K562 (cell line): Measurements from ENCODE around the gene SMC6. TPM values are rescaled to one million over a fixed set of nuclear protein-coding genes. Genes with fewer than 3 reads are reported as not detected.
A peak's percentile ranks its signal among the peaks of the same experiment; 100 is the strongest.

Source experiments
- ATAC-seq: fragments of 200-7000 bp; cut with Tn5 transposase; 3 replicates; pipeline ENCODE4 v1.9.1; 2020; ENCODE audit warnings: moderate library complexity
- BruUV-seq: library from RNA; stranded (reverse); fragments of 400-500 nt; replicated peaks from 2 replicates; lab custom pipeline; 2021; lab: Mats Ljungman, UMichigan
- CTCF ChIA-PET: fragments of 300-600 bp; formaldehyde crosslinking; extraction: SDS; loops from one replicate; lab custom pipeline; 2021; ENCODE audit warnings: low intra/inter-chr PET ratio; lab: Yijun Ruan, JAX
- POLR2A ChIA-PET: fragments of 300-600, 350-650 bp; sonication (Branson Sonifier 250); formaldehyde crosslinking; extraction: SDS; loops from one replicate; lab custom pipeline; 2021; ENCODE audit warnings: antibody characterized with exemption, inconsistent platforms; lab: Yijun Ruan, JAX
- DNase-seq, 4 experiments: peaks; one replicate each; pipeline versions ENCODE4 v3.0.0 to v3.0.0-alpha.2; 2011 to 2018; ENCODE audit warnings: low spot score in 3 of 4, mixed read lengths in 3 of 4; ENCODE audit errors: extremely low read depth in 1 of 4
- FAIRE-seq: peaks from 2 replicates; lab custom pipeline; 2011; peaks lifted over from hg19 to GRCh38; lab: Jason Lieb, UNC
- H2AFZ ChIP-seq: 2 replicates; pipeline ENCODE4 v1.6.0; 2011; ENCODE audit warnings: low read depth, low read length, control low read depth, inconsistent platforms
- H3K27ac ChIP-seq: fragments of 200-600 bp; 3 replicates; pipeline ENCODE4 v1.8.0; 2011; ENCODE audit warnings: low read depth, mild to moderate bottlenecking, control low read depth, inconsistent platforms, low read length, moderate library complexity, mixed read lengths; ENCODE audit errors: extremely low read depth
- H3K27me3 ChIP-seq, 2 experiments: fragments of 300-600 bp in 1 of 2; 2 replicates in 1 of 2; 3 replicates in 1 of 2; pipeline versions ENCODE4 v1.6.0 to v1.8.0; 2011; ENCODE audit warnings: inconsistent platforms in 2 of 2, low read length in 2 of 2, mild to moderate bottlenecking in 1 of 2, mixed read lengths in 1 of 2, moderate library complexity in 1 of 2; ENCODE audit not compliant: control insufficient read depth in 2 of 2, insufficient read depth in 2 of 2
- H3K36me3 ChIP-seq: fragments of 300-600 bp; 3 replicates; pipeline ENCODE4 v1.8.0; 2011; ENCODE audit warnings: mild to moderate bottlenecking, low read length, inconsistent platforms; ENCODE audit not compliant: control insufficient read depth, insufficient read depth
- H3K4me1 ChIP-seq, 2 experiments: fragments of 200-600 bp in 1 of 2; replicated peaks in 1 of 2; 2 replicates in 1 of 2; 3 replicates in 1 of 2; pipeline versions ENCODE4 v1.5.1 to v1.8.0; 2011; ENCODE audit warnings: inconsistent platforms in 2 of 2, low read length in 2 of 2, mild to moderate bottlenecking in 1 of 2, mixed read lengths in 1 of 2, moderate library complexity in 1 of 2; ENCODE audit not compliant: control insufficient read depth in 2 of 2, insufficient read depth in 2 of 2
- H3K4me2 ChIP-seq: 2 replicates; pipeline ENCODE4 v1.6.1; 2011; ENCODE audit warnings: low read length, control low read depth, inconsistent platforms, mixed read lengths; ENCODE audit not compliant: insufficient read depth
- H3K4me3 ChIP-seq: fragments of 200-600 bp; sonication (generic), shearing (Covaris generic); 2 replicates; pipeline ENCODE4 v1.5.1; 2016; ENCODE audit warnings: control low read depth, inconsistent platforms
- H3K79me2 ChIP-seq: fragments of 200-600 bp; 3 replicates; pipeline ENCODE4 v1.8.0; 2011; ENCODE audit warnings: low read length, inconsistent platforms; ENCODE audit not compliant: control insufficient read depth, insufficient read depth
- H3K9ac ChIP-seq, 2 experiments: 2 replicates each; pipeline versions ENCODE4 v1.6.0 to v1.6.1; 2011; ENCODE audit warnings: low read depth in 2 of 2, low read length in 2 of 2, control low read depth in 1 of 2, inconsistent platforms in 1 of 2, mild to moderate bottlenecking in 1 of 2, mixed read lengths in 1 of 2; ENCODE audit not compliant: insufficient read depth in 1 of 2
- H3K9me1 ChIP-seq: one replicate; pipeline ENCODE4 v1.6.0; 2011; ENCODE audit warnings: inconsistent platforms, mild to moderate bottlenecking, low read length, moderate library complexity; ENCODE audit not compliant: control insufficient read depth, insufficient read depth
- H3K9me3 ChIP-seq: replicated peaks from 2 replicates; pipeline ENCODE4 v1.5.1; 2011; ENCODE audit warnings: low read depth, low read length, inconsistent platforms; ENCODE audit not compliant: control insufficient read depth, insufficient read depth
- H4K20me1 ChIP-seq: replicated peaks from 2 replicates; pipeline ENCODE4 v1.6.1; 2011; ENCODE audit warnings: low read length, inconsistent platforms, mixed read lengths; ENCODE audit not compliant: control insufficient read depth, insufficient read depth
- DMBX1 ChIP-seq: fragments of 250-450 bp; sonication (Bioruptor Pico); IDR thresholded peaks from 2 replicates; pipeline ENCODE4 v1.8.0; 2022; ENCODE audit warnings: inconsistent platforms, mild to moderate bottlenecking, moderate library complexity, borderline replicate concordance
- ESRRA ChIP-seq: fragments of 450-650 bp; IDR thresholded peaks from 2 replicates; pipeline ENCODE4 v1.6.1; 2014; ENCODE audit warnings: low read depth, mild to moderate bottlenecking, moderate library complexity, borderline replicate concordance
- ZNF75A ChIP-seq: fragments of 450-650 bp; formaldehyde crosslinking; IDR thresholded peaks from 2 replicates; pipeline ENCODE4 v1.4.0; 2020; ENCODE audit warnings: mild to moderate bottlenecking
- WGBS: fragments of 100-300 bp; shearing (Covaris generic); methylation state at CpG from one replicate; pipeline ENCODE4 v1.1.6; 2016; ENCODE audit warnings: low coverage, mixed read lengths; ENCODE audit not compliant: insufficient coverage; ENCODE audit errors: missing lambda C conversion rate; 5-methylcytosine and 5-hydroxymethylcytosine counted together
- in situ Hi-C: fragments of 300-500 bp; cut with MboI; formaldehyde crosslinking; loops from 4 replicates; pipeline ENCODE4 v1.15.0; 2018; ENCODE audit warnings: inconsistent platforms, mixed read lengths
- intact Hi-C: fragments of 100-400 bp; cut with micrococcal nuclease; formaldehyde crosslinking; loops from 2 replicates; pipeline ENCODE4 v1.14.2; 2022
- polyA plus RNA-seq, 8 experiments: library from polyadenylated mRNA; depleted of rRNA in 4 of 8; stranded (reverse) in 5 of 8; unstranded in 3 of 8; fragments of >200 nt; fragmentation: Nextera tagmentation in 2 of 8; fragmentation: Illumina TruSeq in 1 of 8; extraction: Ambion mirVana in 2 of 8; extraction: Trizol in 1 of 8; gene quantifications; 2 replicates each; pipeline versions ENCODE4 v1.2.1 to v1.2.3, GENCODE V29; 2011 to 2014; ENCODE audit warnings: inconsistent platforms in 1 of 8, missing spikeins in 1 of 8
- total RNA-seq, 7 experiments: library from RNA; depleted of rRNA in 6 of 7; stranded (reverse); fragments of >200 nt in 6 of 7; fragmentation: Illumina TruSeq in 2 of 7; extraction: Trizol in 2 of 7; gene quantifications; 2 replicates each; pipeline versions ENCODE4 v1.2.1 to v1.2.3, GENCODE V29; 2011 to 2021; ENCODE audit warnings: low replicate concordance in 1 of 7
- TF ChIP-seq, protein P1 (sequence below): sonication (generic); IDR thresholded peaks from 2 replicates; pipeline ENCODE4 v1.6.1; 2016

The SMC6 gene
- total and polyA plus RNA-seq, 9 of the 15 experiments (the other 6 are each of a cell fraction or from before 2014, with no cell fraction given), result 14.2 to 75.9 (median 47.7) TPM

GRCh38 chr2:17682098-17682857 lies 71.3 kb downstream of the SMC6 start:
- in situ Hi-C loops, result no loop called here
- Histone ChIP-seq H3K9me1 (no peaks in the 10 kb centered on the region), H3K27me3 (no peaks in the 10 kb centered on the region), H4K20me1 (no peaks in the 10 kb centered on the region), H3K27ac (no peak overlapping the region), H2AFZ (no peak overlapping the region), H3K36me3 (peaks cover 93% of the 10 kb centered on the region), H3K4me2 (no peak overlapping the region), H3K4me1 (no peaks in the 10 kb centered on the region), H3K4me3 (no peak overlapping the region), H3K9ac (no peak overlapping the region), H3K79me2 (no peaks in the 10 kb centered on the region), H3K9me3 (no peaks in the 10 kb centered on the region)
- TF ChIP-seq, protein P1, sequence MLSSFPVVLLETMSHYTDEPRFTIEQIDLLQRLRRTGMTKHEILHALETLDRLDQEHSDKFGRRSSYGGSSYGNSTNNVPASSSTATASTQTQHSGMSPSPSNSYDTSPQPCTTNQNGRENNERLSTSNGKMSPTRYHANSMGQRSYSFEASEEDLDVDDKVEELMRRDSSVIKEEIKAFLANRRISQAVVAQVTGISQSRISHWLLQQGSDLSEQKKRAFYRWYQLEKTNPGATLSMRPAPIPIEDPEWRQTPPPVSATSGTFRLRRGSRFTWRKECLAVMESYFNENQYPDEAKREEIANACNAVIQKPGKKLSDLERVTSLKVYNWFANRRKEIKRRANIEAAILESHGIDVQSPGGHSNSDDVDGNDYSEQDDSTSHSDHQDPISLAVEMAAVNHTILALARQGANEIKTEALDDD, result peak; percentile 71
- TF ChIP-seq ESRRA (peak; percentile 69), ZNF75A (CRISPR knock-in tag) (peak; percentile 93), DMBX1 (CRISPR knock-in tag) (no peak)
- BruUV-seq, result no TSS peak
- WGBS, result 56% methylated on average over 6 of the region's 6 CpGs
- POLR2A ChIA-PET, result interaction anchor here (1.1 to 1.4 kb wide), 2 partner anchors 22 to 69 kb away, joined by 3 to 4 read pairs; no protein-coding TSS in a partner anchor
- ATAC-seq, result peak; percentile 38; the same call in 1 of the 3 replicates
- intact Hi-C loops, result no loop called here
- DNase-seq, result peak in 1 of 4 experiments; percentile 4
- no peak for FAIRE-seq
- CTCF ChIA-PET, result no interaction called here
